ENCODE measurements around the gene DYSF. TPM values are rescaled to one million over a fixed set of nuclear protein-coding genes. Genes with fewer than 3 reads are reported as not detected.
A peak's percentile ranks its signal among the peaks of the same experiment; 100 is the strongest.

Gene DYSF
- total RNA-seq, 2 donors from 2014 or later, result 0.23 to 0.30 TPM

GRCh38 chr2:71665168-71666093, 212.1 kb downstream of the DYSF start:
- Mint-ChIP-seq H3K27ac (no peak overlapping the region), H3K36me3 (no peaks in the 10 kb centered on the region), H3K9me3 (no peaks in the 10 kb centered on the region)
- no peak for ATAC-seq
- no peak for DNase-seq (ENCODE audit: low spot score in 2 of 2)

- no peaks in the 10 kb centered on the region for H3K36me3 Mint-ChIP-seq
- no peak overlapping the region for H3K27ac Mint-ChIP-seq
- no peaks in the 10 kb centered on the region for H3K9me3 Mint-ChIP-seq
- no peak for ATAC-seq
- DNase-seq (ENCODE audit: low spot score in 2 of 2), result no peak
Observed at GRCh38 chr2:71666094-71666474, 212.7 kb downstream of the DYSF start.

- Mint-ChIP-seq H3K36me3 (no peaks in the 10 kb centered on the region), H3K9me3 (no peaks in the 10 kb centered on the region), H3K27ac (peak overlapping the region in 1 of 2 donors; percentile 80)
- DNase-seq (ENCODE audit: low spot score in 2 of 2) (peak in 1 of 2 donors; percentile 46), ATAC-seq (no peak)
Observed at GRCh38 chr2:71667256-71668182, 214.2 kb downstream of the DYSF start.

- no peak overlapping the region for H3K27ac Mint-ChIP-seq
- no peaks in the 10 kb centered on the region for H3K9me3 Mint-ChIP-seq
- DNase-seq (ENCODE audit: low spot score in 2 of 2), result peak in 1 of 2 donors; percentile 47
- no peak for ATAC-seq
- no peaks in the 10 kb centered on the region for H3K36me3 Mint-ChIP-seq
Observed at GRCh38 chr2:71668326-71669057, 215.1 kb downstream of the DYSF start.

- H3K36me3 Mint-ChIP-seq, result no peaks in the 10 kb centered on the region
- H3K27ac Mint-ChIP-seq, result no peak overlapping the region
- no peak for DNase-seq (ENCODE audit: low spot score in 2 of 2)
- ATAC-seq, result no peak
- H3K9me3 Mint-ChIP-seq, result no peaks in the 10 kb centered on the region
Observed at GRCh38 chr2:71669058-71669456, 215.7 kb downstream of the DYSF start.

GRCh38 chr2:71669628-71670429, 216.5 kb downstream of the DYSF start:
- DNase-seq (ENCODE audit: low spot score in 2 of 2) (no peak), ATAC-seq (no peak)
- Mint-ChIP-seq H3K36me3 (no peaks in the 10 kb centered on the region), H3K9me3 (no peaks in the 10 kb centered on the region), H3K27ac (no peak overlapping the region)

- DNase-seq (ENCODE audit: low spot score in 2 of 2) (no peak), ATAC-seq (no peak)
- H3K9me3 Mint-ChIP-seq, result no peaks in the 10 kb centered on the region
- H3K36me3 Mint-ChIP-seq, result no peaks in the 10 kb centered on the region
- H3K27ac Mint-ChIP-seq, result no peak overlapping the region
Observed at GRCh38 chr2:71670430-71670795, 217.1 kb downstream of the DYSF start.

GRCh38 chr2:71671203-71671854, 218.0 kb downstream of the DYSF start:
- H3K27ac Mint-ChIP-seq, result no peak overlapping the region
- ATAC-seq, result no peak
- no peaks in the 10 kb centered on the region for H3K9me3 Mint-ChIP-seq
- no peaks in the 10 kb centered on the region for H3K36me3 Mint-ChIP-seq
- DNase-seq (ENCODE audit: low spot score in 2 of 2), result no peak

GRCh38 chr2:71671895-71672825, 218.8 kb downstream of the DYSF start:
- DNase-seq (ENCODE audit: low spot score in 2 of 2) (peak in 1 of 2 donors; percentile 47), ATAC-seq (no peak)
- Mint-ChIP-seq H3K9me3 (no peaks in the 10 kb centered on the region), H3K27ac (no peak overlapping the region), H3K36me3 (no peaks in the 10 kb centered on the region)

- DNase-seq (ENCODE audit: low spot score in 2 of 2) (peak in 1 of 2 donors; percentile 39), ATAC-seq (no peak)
- Mint-ChIP-seq H3K9me3 (no peaks in the 10 kb centered on the region), H3K27ac (no peak overlapping the region), H3K36me3 (no peaks in the 10 kb centered on the region)
Observed at GRCh38 chr2:71672826-71673795, 219.8 kb downstream of the DYSF start.

GRCh38 chr2:71674158-71674851, 220.9 kb downstream of the DYSF start:
- Mint-ChIP-seq H3K27ac (no peak overlapping the region), H3K36me3 (no peaks in the 10 kb centered on the region), H3K9me3 (no peaks in the 10 kb centered on the region)
- DNase-seq (ENCODE audit: low spot score in 2 of 2) (peak in 1 of 2 donors; percentile 25), ATAC-seq (no peak)

- no peak for DNase-seq (ENCODE audit: low spot score in 2 of 2)
- Mint-ChIP-seq H3K36me3 (no peaks in the 10 kb centered on the region), H3K27ac (no peak overlapping the region), H3K9me3 (no peaks in the 10 kb centered on the region)
- ATAC-seq, result no peak
Observed at GRCh38 chr2:71675296-71675695, 221.9 kb downstream of the DYSF start.

GRCh38 chr2:71678874-71679273, 225.5 kb downstream of the DYSF start:
- Mint-ChIP-seq H3K9me3 (no peaks in the 10 kb centered on the region), H3K36me3 (no peaks in the 10 kb centered on the region), H3K27ac (no peak overlapping the region)
- ATAC-seq (no peak), DNase-seq (ENCODE audit: low spot score in 2 of 2) (peak in 1 of 2 donors; percentile 23)

All from activated naive CD4-positive, alpha-beta T cell treated with anti-CD3 and anti-CD28 coated beads, Interleukin-2, amount 50 U/mL, for 72 hours (primary cell).